GM19395 (cell line): Measurements from ENCODE around the gene ATP11A.

Experiments
- ATAC-seq: cut with Tn5 transposase; IDR thresholded peaks from one replicate; pipeline ENCODE4 v1.9.1; 2021; ENCODE audit warnings: mild to moderate bottlenecking, moderate library complexity; ENCODE audit not compliant: unreplicated experiment

ATP11A gene

DNA sequence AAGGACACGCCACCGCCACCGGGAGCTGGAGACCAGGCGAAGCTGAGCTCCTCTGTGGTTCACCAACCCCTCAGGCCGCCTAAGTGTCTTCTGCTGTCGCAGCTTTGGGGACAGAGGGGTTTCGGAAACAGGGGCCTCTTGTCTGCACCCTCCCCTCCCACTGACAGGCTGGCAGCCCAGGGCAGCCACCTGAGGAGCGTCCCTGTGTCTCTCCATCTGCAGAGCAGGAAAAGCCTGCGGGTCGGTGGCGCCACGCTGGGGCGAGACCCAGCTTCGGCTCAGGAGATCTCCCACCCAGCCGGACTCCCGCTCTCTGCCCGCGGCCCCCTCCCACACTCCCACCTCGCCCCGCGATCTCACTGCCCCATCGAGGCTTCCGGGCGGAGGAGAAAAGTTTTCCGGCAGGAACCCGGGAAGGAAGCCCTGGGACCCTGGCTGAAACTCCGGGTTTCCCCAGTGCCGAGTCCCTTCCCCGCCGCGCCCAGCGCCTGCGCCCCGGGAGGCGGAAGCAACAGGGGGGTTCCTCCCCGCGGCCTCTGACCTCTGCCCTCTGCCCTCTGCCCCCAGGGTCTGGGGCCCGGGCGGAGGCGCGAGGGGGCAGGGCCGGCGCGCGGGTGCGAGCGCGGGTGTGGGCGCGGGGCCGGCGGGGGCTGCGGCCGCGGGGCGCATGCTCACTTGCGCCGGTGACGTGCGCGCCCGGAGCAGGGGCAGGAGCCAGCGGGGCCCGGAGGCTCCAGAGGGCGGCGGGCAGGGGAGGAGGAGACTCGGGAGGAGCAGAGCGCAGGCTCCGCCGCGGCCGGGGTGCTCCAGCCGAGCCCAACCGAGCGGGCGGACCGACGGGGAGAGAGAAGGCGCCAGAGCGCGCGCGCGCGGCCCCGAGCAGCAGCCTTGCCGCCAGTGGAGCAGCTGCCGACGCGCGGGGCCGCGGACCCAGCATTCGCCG, at the start of gene ATP11A:
ATP11A (plus strand) TSS at position 736 of the 943 bp plus-strand sequence. CDS start 379 bp downstream, outside the sequence.
- ATAC-seq, result peak; percentile 74

DNA sequence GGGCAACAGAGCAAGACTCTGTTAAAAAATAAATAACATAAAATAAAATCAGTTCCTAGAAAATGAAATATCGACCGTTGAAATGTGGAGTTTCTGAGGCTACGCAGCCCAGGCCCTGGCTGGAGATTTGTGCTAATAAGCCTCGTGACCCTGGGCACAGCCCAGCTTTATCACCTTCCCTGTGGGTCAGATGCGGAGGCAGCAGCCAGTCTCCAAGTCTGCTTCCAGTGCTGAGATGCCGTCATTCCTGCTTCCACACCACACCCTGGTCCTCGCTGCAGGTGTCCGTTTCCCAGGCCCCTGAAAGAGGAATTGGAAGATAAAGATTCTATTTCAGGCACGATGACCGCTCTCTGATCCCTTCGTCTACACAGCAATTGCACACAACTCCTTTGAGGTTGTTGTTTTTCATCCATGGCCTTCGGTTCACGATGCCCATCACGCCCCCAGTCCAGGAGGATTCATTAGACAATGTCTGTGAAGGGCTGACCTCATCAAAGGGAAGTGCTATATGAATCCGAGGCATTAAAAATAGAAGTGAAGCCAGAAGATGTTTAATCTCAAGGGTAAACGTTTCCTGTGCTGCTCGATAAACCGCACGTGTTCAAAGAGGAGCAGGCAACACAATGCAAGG, 48.3 kb upstream of the ATP11A start:
- ATAC-seq, result no peak

DNA sequence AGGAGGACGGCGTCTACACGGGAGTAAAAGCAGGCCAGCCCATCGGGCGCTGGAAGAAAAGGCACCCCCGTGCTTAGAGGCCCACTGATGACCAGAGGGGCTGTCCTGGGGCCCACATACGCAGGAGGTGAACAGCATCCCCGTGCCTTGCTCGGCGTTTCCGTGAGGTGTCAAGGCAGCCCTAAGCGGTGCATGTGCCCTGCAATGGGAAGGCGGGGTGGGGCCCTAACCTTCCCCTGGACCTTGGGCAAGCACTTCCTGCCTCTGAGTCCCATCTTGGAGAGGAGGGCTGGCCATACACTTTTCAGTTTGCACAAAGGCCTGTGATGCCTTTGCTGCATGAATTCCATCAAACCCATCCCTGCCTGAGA, 47.8 kb upstream of the ATP11A start:
- ATAC-seq, result no peak

DNA sequence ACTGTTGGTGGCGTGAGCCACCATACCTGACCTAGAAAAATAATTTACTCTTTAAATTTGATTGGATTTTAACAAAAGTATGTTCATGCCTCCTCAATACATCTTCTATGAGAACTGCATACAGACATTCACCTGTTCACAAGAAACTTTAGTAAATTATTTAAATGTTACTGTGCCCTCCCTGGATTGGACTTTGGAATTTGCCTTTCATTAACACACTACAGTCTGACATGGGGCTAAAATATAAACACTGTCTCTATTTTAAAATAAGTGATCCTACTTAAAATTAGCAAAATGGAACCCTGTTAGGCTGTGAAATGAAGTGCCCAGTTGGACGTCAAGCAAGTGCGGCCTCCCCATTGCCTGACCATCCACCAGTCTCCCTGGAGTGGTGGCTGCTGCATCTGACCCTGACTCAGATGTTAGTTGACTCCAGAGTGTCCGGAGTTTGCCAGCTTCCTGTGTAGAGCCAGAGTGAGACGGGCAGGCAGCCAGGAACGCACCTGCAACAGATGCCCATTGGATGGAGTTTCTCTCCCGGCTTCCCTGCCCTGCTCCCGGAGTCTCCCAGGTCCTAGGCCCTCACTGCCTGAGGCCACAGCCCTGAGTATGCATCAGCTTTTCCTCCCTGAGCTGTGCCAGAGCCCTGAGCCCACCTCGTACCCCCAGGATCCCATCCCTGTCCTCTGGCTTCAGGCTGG, 45.9 kb upstream of the ATP11A start:
- no peak for ATAC-seq

DNA sequence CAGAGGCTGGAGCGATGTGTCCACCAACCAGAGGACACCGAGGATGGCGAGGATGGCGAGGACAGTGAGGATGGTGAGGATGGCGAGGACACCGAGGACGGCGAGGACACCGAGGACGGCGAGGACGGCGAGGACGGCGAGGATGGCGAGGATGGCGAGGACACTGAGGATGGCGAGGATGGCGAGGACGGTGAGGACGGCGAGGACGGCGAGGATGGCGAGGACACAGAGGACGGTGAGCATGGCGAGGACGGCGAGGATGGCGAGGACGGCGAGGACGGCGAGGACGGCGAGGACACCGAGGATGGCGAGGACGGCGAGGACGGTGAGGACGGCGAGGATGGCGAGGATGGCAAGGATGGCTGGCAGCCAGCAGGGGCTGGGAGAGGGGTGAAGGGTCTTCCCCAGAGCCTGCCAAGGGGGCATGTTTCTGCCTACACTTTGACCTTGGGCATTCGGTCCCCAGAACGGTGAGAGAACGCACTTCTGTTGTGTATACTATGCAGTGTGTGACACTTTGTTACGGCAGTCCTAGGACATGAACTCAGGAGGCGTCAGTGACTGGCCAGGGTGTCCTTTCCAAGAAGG, 44.4 kb upstream of the ATP11A start:
- no peak for ATAC-seq

DNA sequence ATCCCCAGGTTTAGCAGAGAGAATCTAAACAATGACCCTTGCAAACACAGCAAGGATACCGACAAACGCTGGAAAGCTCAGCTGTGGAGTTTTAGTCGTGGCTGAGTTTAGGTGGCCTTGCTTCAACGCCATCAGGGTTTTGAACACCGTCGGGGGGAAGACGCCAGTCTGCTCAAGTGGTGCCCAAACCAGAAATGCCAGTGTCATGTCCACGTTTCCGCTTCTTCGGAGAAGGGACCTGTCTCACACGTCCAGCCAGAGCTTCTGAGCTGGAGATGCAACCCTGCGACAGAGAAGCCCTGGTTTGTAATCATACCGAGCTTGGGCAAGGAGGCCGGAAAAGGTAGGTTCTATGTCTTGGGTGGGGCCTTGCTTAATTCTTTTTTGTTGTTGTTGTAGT, 42.6 kb upstream of the ATP11A start:
- no peak for ATAC-seq

DNA sequence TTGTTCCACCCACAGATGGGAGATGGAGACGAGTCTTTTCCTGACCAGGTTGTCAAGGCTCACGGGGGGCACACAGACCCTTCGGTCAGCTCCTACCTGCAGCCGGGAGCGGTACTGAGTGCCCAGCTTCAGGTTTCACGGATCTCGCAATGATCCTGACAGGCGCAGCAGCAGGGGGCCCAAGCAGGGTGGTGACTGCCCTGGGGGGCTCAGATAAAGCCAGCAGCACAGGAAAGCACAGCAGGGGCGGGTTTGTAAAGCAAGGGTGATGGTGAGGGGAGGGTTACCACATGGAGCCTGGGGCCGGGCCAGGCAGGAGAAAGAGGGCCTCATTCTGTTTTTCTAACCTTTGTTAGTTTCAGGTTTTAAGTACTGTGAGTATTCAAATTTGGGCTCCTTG, 41.7 kb upstream of the ATP11A start:
- no peak for ATAC-seq

DNA sequence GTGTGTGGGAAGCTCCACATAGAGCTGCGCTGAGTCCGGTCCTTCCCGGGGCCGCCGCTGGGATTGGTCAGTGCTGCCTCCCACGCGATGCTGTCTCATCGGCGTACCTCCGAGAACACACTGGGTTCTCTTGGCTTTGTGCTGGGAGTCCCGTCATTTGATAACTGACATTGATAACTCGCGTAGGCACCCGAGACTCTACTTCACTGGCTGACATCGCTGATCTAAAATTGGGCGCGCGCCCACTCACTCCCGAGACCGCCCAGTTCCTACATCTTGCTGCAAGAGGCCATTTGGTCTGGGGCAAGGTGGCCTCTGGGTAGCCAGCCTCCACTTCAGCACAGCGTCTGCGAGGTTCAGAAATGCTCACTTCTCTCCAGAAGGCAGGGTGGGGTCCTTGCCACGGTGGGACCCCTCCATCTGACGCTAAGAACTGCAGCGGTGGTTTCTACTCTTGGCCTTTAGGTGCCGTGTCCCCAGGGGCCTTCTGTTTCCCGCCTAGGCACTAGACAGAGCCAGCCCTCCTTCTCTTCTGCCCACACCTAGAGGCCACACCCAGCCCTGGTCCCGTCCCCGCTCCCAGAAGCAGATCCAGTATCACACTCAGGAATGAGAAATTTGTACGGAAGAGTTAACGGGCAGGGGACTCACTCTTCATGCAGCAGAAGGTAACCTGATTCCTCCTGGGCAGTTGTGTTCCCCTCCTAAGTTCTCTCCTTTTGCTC, 40.7 kb upstream of the ATP11A start:
- ATAC-seq, result no peak

DNA sequence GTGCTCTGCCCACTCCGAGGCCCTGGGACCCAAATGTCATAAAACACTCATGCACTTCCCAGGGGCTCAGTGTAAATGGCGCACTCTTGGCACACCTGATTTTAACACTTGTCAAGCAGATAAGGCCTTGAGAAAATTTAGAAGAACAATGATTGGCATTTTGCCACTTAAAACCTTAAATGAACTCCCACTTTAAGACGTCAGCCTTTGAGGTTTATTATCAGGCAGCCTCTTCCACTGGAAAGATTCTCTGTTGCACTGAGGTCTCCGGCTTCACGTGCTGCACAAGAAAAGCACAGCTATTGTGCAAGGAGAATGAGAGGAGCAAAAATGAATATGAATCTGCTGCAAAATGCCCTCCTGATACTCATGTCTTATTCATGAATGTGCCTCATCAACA, 38.5 kb upstream of the ATP11A start:
- no peak for ATAC-seq

DNA sequence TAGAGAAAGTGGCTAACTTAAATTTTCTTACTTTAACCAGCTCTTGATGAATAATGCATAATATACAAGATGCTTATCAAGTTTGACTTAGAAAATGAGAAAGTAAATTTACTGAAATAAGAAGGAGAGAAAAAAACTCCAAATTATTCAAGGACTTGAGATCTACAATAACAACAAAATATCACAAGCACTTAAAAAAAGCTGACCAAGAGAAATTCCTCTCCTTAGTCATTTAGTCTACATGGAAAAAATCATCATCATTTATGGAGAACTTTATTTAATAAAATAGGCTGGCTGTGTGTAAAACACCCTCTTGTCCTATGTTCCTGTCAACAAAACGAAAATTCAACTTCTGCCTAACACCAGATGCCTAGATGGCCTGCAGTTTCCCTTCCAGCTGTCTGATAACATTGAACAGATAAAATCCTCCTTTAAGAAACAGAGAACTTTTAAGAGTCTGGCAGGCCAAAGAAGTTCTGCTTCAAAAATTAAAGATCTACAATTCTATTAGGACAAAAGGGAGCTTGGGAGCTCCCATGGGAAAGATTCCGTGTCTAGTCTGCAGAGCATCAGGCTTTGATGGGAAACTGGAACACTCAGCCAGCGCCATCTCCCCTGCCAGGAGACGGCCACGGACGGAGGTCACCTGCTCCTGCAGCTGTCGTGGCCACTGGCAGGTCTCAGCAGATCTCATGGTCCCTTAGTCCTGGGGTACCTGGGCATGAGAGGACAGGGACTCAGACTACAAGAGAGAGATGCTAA, 37.9 kb upstream of the ATP11A start:
- no peak for ATAC-seq

DNA sequence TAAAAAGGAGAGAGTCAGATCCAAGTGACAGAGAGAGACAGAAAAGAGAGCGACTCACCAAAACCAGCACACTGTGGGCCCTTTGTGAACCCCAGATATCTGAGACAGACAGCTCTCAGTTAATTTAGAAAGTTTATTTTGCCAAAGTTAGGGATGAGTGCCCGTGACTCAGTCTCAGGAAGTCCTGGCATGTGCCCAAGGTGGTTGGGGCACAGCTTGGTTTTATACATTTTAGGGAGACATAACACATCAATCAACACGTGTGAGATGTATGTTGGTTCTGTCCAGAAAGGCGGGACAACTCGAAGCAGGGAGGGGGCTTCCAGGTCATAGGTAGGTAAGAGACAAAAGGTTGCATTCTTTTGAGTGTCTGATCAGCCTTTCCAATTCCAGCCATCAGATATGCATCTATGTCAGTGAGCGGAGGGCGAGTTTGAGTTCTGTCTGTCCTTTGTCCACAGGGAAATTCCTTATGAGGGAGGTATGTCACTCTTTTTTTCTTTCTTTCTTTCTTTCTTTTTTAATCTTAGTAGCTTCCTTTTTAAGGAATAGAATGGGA, 37.2 kb upstream of the ATP11A start:
- no peak for ATAC-seq

DNA sequence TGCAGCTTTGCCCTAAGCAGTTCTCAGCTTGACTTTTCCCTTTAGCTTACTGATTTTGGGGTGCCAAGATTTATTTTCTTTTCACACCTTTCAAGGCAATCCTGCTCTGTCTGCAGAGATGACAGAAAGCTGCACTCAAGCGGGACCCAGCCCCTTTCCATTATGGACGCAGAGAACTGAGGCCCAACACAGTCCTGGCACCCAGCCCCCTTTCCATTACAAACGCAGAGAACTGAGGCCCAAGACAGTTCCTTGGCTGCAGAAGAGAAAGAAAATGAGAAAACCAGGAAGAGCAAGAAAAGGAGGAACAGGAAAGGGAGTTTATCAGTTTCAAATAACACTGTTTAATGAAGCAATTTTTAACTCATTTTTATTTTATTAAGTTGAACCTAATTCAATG, 36.8 kb upstream of the ATP11A start:
- no peak for ATAC-seq

DNA sequence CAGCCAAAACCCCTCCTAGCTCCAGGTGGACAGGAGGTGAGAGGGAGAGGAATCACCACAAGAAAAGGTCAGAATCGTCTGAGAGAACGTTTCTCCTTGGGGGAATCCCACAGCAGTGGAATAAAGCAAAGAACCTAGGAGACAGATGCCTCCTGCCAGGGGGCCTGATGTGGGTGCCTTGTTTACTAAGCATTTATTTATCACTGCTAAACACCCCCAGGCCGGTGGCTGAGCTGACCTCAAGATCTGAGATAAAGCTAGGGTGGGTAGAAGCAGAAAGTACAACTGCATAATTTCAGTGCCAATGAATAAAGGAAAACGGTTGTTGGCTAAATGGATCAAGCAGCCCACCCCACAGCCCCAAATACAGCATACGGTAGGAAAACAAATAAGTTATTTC, 33.9 kb upstream of the ATP11A start:
- ATAC-seq, result no peak

DNA sequence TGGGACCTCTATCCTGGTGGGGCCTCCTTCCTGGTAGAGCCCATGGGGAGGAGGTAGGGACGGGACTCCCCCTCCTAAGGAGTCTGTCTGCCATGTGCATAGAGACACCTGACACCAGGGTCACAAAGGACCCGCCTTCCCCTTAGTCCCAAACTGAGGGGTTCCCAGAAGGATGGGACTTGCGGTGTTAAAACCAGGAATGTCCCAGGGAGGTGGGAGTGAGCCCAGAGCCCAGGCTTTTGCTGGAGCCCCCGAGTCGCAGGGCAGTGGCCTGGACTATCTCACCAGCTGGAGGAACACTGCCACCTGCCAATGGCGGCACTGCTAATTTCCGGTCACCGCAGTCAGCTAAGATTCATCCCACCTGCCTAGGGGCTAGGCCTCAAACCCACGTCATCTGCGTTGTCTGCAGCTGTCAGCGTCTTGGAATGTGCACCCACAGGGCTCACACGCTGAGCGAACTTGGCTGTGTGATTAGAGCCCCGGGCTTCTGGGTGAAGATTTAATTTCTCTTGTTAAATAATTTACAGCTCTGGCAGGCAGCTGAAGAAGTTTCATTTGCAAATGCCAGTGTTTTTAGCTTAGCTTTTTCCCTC, 31.9 kb upstream of the ATP11A start:
- no peak for ATAC-seq

DNA sequence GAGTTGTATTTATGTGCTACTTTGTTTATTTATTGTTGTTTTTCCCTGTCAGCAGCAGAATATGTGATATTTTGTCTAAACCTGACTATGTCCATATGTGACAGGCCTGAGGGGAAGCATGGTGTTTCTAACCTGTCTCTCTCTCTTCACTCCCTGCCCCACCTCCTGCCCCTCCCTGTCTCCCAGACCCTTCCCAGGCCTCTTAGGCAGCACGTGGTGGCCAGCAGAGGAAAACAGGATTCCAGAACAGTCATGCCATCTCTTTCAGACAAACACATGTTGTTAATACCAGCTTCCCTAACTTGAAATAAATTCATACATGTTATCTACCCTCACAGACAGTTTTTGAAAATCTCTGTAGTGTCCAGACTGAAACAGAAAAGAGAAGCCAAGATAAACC, 31.0 kb upstream of the ATP11A start:
- no peak for ATAC-seq

DNA sequence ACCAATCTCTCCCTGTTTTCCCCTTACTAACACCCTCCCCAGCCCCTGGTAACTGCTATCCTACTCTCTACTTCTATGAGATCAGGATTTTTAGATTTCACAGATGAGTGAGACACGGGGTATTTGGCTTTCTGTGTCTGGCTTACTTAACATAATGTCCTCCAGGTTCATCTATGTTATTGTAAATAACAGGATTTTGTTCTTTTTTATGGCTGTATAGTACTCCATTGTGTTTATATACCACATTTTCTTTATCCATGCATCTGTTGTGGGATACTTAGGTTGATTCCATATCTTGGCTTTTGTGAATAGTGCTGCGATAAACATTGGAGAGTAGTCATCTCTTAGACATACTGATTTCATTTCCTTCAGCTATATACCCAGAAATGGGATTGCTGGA, 28.5 kb upstream of the ATP11A start:
- no peak for ATAC-seq

DNA sequence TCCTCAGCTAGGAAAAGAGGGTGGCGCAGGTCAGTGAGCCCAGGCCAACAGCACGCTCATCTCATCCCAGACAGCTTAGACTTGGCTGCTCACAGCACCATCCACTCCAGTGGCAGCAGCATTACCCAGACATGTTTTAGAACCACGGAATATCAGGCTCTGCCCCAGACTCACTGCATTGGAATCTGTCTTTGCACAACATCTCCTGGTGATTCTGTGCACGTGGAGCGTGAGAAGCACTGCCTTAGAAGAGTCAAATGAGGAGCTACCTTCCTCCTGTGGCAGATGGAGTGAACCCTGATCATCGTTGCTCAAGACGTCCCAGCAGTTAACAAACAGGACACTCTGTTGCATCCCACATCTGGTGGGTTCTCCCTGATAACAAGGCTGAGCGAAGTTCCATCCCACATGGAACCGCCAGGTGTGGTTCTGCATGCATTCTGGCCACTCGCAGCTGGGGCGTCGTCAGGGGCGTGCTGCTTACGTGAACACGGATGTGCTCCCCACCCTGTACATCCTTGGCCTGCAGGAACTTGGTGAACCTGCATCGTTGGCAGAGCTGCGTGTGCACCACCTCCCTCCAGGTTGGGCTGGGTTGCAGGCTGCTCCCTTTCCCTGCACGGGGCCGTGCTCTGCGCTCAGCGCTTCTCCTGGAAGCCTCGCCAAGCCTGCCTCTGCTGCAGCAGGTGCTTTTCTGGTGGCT, 25.2 kb upstream of the ATP11A start:
- ATAC-seq, result no peak

DNA sequence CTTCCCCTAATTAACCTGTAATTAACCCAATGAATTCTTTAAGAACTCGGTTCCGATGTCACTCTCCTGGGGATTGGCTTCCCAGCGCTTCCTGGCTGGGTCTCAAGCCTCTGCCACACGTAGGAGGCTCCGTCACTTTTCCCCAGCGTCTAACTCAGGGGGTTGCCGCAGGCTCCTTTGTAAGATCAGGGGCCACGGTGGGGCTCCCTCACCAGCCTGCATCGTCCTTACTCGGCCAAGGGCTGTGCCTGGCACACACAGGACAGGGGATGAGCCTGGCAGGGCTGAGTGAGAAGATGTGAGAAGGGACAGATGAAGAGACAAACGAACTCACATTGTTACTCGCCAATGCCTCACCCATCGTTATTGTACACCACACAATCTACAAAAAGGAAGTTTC, 20.9 kb upstream of the ATP11A start:
- ATAC-seq, result no peak
